HG03354 (cell line): ENCODE results near the gene MCM3AP.

Source experiments
- ATAC-seq: cut with Tn5 transposase; IDR thresholded peaks from one replicate; pipeline ENCODE4 v1.9.1; 2021; ENCODE audit warnings: mild to moderate bottlenecking; ENCODE audit not compliant: unreplicated experiment, poor library complexity, severe bottlenecking

MCM3AP gene

DNA sequence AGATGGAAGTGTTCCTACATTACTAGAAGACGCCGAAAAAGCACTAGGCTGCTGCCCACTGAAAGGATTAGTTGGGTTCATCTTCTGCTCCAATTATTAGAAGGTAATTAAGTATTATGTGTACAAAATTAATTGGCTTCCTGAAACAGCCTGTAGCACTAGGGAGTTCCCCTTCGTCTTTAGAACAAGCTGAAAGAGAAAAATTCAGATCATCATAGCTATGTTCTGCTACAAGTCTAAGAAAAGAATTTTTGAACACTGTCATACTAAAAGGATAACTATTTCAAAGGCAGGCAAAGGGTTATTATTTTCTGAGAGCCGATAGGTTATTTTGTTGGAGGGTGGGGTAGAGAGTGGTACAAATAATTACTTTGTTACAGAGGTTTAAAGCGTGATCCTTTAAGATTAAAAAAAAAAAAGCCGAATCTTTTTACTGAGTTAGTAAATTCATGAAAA lies at the start of gene MCM3AP:
TSS of gene MCM3AP (minus strand) at position 406 of the 456 bp plus-strand sequence. CDS start at position 81, 325 bp downstream.
- no peak for ATAC-seq

DNA sequence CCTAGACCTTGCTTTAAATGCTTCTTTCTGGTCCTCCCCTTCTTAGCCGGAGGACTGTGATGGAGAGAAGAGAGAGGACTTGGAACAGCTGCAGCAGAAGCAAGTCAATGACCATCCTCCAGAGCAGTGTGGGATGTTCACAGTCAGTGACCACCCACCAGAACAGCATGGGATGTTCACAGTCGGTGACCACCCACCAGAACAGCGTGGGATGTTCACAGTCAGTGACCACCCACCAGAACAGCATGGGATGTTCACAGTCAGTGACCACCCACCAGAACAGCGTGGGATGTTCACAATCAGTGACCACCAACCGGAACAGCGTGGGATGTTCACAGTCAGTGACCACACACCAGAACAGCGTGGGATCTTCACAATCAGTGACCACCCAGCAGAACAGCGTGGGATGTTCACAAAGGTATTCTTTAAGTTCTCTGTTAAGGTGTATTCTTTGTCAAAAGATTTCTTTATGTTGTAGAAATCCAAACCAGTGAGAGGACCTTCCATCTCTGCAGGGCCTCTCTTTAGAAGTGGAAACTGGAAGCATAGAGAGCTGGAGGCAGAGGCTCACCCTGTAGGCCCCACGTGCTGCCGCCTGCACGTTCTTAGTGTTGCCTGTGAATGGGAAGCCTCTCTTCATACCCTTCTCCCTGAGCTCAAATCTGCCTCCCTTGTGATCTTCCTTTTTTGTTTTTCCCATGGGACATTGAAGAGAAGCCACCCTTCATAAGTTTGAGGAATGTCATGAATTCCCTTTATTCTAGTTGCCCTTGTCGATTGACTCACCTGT lies 49.1 kb upstream of the MCM3AP start:
- ATAC-seq, result no peak

DNA sequence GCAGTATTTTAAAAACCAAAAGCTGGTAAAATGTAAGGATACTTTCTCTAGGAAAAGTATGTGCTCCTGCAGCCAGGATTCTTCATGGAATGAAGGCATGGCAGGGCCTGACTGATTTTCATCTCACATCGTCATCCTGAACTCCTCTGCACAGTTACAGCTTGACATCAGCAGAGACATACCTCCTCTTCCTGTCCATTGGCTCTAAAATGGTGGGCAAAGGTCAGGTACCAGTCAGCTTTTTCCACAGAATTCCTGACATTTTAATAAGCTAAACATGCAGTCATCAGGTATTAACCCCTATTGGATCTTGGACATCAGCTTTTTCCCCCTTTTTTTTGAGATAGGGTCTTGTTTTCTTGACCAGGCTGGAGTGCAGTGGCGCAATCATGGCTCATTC lies 44.4 kb upstream of the MCM3AP start:
- ATAC-seq, result no peak

DNA sequence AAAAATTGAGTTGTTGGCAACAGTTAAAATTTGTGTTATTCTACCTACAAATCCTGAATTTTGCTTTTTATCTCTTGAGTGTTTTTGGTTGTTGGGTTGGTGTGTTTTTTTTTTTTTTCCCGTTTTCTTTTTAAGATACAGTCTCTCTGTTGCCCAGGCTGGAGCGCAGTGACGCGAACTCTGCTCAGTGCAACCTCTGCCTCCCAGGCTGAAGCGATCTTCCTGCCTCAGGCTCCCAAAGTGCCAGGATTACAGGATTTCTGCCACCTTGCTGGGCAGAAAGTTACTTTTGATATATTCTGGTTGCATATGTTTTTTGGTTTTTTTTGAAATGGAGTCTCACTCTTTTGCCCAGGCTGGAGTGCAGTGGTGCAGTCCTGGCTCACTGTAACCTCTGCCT lies 42.7 kb upstream of the MCM3AP start:
- no peak for ATAC-seq

DNA sequence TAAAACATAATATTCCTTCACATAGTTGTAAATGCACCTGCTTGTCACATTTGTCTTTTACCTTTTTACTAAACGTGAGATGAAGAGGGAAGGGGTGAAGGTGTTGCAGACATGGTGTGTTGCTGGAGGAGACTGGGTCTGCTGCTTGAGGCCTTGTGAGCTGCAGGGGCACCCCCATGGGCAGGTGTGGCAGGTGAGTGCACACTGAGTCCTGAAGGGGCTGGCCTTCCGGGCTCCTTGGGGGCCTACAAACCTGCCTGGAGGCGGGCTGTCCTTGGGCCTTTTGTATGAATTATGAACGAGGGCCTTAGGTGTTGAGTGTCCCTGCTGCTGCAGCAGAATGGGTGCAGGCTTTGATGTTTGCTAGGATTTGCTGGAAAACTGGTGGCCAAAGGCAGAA lies 42.3 kb upstream of the MCM3AP start:
- no peak for ATAC-seq

DNA sequence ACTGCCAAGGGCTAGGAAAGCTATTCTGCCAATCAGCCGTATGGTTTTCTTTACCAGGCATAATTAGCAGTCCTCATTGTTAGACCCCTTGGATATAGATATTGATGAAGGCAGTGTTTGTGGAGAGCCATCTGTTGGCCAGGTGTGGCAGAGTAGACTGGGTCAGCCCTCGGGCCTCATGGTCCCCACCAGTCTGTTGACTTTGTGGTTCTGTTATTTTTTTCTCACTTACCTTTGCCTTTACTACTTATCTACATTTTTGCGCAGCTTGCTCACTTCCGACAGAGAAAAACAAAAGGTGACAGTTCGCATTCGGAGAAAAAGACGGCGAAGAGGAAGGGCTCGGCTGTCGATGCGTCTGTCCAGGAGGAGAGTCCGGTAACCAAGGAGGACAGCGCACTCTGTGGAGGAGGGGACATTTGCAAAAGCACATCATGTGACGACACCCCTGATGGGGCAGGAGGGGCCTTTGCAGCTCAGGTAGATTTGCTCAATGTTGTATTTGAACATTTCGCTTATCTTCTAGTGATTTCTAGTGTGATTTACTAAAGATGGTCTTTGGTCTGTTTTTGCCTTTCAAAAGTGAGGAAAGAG lies 40.8 kb upstream of the MCM3AP start:
- no peak for ATAC-seq

DNA sequence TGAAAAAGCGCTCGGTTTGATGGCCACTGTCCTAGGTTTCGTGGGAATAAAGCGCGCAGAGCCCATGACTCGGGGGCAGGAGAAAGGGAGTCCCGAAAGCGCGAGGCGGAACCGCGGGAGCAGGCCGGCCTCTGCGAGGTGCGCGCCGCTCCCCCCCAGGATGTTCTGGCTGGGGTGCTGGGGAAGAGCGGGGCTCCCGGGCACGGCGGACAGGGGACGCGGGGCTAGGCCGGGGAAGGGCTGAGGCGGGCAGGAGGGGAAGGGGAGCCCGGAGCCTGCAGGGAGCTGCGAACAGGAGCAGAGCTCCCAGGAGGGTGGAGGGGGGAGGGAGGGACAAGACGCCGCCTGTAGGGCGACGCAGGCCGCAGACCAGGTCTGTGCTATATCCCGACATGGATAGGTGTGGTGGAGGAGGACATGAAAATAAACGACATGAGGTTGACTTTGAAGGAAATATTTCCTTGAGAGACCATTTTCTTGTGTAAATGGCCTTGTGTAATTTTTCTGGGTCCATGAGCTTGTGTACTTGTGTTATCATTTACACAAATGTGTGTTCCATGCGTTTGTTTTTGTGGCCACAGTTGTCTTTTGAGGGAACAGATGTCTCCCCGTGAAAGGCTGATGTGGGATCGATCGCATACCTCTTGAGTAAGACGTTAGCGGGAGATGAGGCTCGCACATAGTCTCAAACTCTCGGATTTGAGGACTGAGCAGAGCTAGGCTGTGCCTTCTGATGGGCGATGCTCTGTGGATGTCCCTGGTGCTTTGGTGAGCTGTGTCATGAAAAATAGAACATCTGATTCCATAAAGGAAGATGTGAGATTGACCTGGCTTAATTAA lies 39.9 kb upstream of the MCM3AP start:
- ATAC-seq, result peak; percentile 13

DNA sequence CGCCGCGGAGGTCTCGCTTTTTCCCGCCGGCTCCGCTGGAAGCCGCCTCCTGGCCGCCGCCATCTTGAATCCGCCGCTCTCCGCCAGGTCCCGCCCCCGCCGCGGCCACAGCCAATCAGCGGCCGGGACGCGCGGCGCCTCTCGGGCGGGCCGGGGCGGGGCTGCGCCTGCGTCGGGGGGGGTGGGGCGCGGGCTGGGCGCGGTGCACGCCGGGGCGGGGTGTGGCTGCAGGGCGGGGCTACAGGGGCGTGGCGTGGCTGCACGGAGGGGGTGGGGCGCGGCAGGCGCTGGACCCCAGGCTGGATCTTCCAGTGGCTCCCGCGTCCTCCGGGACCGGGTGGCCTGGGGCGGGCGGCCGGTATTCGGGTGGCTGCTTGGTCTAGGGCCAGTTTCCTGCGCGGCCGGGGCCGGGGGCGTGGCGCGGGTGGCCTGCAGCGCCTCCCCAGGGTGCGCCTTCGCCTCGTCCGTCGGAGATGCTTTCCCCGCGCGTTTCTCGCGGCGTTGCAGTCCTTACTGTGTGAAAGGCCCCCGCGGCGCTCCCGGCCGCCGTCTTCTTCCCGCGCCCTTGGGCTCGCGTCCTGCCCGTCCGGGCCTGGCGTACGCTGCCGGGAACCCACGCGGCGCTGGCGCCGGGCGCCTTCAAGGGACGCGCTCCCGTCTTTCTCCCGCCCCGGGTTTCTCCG lies 39.1 kb upstream of the MCM3AP start:
- peak; percentile 57 for ATAC-seq

DNA sequence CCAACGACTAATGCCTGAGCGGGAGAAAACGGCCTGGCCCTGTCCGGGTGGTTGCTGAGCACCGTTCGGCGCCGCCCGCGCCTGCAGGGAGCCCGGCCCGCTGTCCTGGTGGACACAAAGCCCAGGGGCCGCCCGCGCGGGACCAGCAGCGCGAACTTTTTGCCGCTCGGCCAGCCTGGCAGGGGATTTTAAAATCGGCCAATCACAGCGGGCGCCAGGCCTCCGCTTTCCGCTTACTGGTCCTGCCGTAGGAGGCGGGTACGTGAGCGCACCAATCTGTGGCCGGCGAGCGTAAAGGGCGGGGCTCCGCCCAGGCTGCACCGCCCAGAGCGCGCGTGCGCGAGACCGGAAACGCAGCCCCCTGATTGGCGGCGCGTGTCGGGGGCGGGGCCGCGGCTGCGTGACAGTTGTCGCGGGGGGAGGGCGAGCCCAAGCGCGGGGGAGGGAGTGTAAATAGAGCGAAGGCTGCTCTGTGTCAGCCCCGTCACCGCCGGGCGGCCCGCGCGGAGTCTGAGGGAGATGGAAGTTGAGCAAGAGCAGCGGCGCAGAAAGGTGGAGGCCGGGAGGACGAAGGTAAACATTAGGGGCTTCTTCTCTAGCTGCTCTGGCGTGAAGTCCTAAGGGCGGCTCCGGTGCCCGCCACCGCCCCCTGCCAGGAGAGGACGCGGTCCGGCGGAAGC lies 38.4 kb upstream of the MCM3AP start, which contains the start of the genes C21orf58 and PCNT:
TSS of gene C21orf58 (minus strand) at position 161 of the 680 bp plus-strand sequence. CDS start 1,132 bp downstream, outside the sequence.
TSS of gene PCNT (plus strand) at position 447 of the 680 bp plus-strand sequence. CDS start at position 520, 73 bp downstream.
- ATAC-seq, result peak; percentile 80

DNA sequence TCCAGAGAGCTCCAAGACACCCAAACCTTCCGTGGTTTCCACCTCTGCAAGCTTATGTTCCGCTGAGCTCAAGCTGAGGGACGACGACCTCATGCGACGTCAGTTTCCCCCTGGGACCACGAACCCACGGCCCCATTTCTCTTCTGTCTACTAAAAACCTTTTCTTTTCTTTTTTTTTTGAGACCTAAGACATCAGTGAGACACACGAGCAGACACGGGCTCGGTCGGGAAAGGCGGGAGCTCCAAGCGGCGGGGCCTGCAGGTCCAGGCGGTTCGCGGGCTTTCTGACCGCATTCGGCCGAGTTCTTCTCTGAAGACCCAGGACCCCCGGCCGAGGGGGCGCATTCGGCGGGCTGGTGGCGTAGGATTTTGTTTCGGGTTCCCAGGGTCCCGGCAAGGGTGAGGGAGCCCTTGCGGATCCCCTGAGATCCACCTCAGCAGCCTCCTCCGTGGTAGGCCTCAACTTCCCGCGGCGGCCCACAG lies 37.9 kb upstream of the MCM3AP start:
- ATAC-seq, result no peak

DNA sequence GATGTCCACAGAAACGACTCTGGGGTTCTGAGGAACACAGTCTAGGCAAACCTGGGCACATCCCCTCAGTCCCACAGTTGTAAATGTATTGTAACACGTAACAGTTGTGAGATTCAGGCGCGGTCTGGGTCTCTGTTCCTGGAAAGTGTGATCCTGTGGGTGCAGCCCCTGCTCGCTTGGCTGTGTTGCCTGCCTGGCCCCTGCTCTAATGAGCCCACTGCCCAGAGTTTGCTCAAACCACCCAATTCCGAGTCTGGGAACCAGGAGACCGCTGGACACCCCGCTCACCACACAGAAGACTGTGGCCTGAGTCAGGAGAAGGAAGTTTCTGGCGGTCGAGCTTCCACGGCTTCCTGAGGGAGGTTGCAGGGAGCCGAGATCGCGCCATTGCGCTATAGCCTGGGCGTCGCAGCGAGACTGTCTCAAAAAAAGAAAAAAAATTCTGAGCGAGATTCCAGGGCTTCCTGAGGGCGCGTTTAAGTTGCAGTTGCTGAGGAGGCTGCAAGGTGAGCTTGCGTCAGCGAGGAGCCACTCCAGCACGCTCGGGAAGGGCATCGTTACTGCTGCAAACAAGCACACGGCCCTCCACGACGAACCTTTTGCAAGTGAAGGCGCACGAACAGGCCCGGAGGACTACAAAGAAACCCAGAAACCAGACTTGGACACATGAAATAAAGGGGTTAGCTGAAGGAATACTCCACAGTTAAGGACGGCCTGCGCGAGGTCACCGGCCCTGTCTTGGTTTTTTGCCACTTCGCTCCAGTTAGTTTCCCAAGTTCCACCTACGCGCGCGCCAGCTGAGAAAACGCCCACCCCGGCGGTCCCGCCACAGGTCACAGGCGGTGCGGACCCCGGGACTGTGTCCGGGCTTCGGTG lies 37.2 kb upstream of the MCM3AP start:
- ATAC-seq, result no peak

DNA sequence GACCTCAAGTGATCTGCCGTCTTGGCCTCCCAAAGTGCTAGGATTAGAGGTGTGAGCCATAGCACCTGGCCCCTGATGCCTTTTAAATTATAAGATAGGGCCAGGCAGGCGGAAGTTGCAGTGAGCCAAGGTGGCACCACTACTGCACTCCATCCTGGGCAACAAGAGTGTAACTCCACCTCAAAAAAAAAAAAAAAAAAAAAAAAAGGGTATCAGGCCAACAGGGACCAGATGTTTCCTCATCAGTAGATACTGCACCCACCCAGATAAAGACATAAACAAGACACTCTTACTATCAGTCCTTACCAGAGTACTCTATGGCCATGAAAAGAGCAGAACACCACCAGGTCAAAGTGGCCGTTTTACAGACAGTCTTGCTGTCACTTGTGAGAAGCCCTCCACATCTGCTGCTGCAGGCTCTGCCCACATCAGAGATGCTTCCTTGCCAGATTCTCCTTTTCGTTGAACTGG lies 35.0 kb upstream of the MCM3AP start:
- ATAC-seq, result no peak

DNA sequence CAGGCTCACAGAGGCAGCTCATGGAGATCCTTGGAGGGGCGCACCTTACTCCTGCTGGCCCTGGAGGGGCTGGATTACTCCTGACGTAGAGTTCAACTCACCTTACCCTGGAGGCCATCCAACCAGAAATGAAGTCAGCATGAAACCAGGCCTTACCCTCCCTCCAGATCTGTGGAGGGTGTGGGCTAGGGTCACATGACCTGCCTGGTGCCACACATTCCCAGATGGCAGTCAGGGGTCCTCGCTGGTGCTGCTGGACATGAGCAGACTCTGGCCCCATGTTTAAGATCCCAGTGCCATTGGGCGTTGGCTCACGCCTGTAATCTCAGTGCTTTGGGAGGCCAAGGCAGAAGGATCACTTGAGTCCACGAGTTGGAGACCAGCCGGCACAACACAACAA lies 33.8 kb upstream of the MCM3AP start:
- ATAC-seq, result no peak

DNA sequence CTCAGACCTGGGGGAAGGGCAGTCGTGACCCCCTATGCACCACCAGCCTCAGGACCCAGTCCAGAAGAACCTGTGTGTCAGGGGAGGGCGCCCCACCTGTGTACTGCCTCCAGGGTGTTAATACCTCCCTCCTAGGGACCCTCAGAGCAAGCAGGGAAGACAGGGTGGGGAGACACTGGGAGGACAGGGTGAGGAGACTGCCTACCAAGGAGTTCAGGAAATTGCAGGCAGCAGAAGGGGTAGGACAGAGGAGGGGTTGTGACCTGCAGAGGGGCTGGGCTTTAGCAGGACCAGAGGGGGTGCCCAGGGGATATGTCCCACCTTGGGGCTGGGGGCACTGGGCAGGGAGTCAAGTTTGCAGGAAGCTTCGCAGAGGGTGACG lies 33.0 kb upstream of the MCM3AP start:
- no peak for ATAC-seq

DNA sequence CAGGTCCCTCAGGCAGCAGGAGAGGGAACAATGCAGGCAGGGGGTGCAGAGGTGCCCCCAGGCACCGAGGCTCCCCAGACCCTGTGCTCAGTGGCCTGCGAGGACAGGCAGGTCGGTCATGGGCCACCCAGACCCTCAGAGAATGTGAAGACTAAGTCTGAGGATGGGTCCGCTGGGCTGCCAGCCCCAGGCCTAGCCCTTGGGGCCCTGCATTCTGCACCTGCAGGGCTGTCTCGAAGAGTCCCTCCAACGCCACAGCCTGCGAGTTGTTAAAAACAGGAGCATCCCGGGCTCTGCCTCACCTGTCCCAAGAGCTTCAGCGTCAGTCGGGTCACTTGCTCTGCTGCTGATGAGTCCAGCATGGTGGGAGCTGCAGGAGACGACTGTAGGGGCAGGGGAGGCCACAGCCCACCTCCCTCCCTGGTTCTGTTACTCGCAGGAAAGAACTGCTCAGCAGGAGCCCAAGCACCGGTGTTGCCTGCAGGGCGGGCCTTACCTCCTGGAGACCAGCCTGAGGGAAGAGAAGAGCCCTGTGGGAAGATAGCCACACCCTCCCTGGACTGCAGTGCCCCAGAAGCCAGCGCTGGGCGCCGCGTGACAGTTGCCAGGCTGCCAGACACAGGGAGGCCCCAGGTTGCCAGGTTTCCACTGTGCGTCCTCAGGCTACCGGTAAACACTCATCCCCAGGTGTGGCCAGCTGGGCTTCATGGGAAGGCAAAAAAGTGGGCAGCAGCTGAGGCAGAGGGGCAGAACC lies 32.5 kb upstream of the MCM3AP start:
- no peak for ATAC-seq

DNA sequence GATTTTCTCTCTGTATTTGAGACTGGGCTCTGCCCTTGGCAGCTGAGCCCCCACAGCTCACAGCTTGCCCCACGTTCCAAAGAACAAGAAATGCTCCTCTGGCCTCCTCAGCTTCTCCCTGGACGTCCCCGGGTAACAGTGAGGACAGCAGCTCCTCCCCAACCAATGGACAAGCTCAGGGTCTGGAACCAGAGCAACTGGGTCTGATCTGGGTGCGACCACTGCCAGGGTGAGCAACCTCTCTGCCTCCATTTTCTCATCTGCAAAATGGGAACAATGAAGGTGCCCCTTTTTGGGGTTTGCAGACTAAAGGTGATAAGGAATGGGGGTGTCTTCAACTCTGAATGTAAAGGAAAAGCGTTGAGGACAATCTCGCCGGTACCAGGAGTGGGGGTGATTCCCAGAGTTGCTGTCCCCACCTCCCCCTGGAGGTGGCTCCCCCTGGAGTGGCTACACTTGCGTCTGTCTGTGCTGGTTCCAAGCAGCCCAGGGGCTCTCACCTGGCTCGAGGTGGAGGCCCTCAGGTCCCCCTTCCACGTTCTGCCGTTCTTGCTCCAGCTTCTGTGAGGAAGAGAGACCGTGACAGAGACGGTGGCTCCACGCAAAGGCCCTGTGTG lies 31.4 kb upstream of the MCM3AP start:
- no peak for ATAC-seq

DNA sequence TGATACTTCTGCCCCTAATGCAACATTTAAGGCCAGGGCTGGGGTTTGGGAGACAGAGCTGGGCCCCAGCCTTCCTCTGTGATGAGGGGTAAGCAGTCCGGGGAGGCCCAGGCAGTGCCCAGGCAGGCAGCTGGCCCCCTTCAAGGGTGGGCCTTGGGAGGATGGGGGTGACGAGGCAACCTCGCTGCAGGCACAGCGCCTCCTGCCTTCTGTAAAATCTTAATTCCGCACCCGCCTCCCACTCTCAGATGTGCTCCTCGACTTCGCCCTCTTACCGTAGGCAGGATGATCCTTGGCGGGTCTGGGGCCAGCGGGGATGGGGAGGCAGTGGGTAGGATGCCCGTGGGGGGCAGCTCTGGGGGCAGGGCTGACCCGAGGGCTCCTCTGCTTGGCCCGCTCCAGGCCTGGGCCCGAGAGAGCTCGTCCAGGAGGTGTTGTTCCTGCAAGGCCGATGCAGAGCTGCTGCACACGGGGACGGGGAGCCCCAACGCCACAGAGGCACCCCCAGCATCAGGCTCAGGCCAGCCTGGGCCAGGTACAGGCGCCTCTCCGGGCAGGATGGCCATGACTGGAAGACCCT lies 29.1 kb upstream of the MCM3AP start:
- no peak for ATAC-seq
